Measurements from ENCODE around the gene PNPLA6. TPM values are rescaled to one million over a fixed set of nuclear protein-coding genes. Genes with fewer than 3 reads are reported as not detected.

The PNPLA6 gene
- total RNA-seq, 4 donors from 2014 or later = 32.4 to 75.4 (median 53.3) TPM

- TF ChIP-seq CTCF (IDR thresholded peaks at IDR 0.05; ENCODE audit: low read depth) = no peak
Measured at GRCh38 chr19:7552781-7553180, 17.3 kb downstream of the PNPLA6 start.

DNA sequence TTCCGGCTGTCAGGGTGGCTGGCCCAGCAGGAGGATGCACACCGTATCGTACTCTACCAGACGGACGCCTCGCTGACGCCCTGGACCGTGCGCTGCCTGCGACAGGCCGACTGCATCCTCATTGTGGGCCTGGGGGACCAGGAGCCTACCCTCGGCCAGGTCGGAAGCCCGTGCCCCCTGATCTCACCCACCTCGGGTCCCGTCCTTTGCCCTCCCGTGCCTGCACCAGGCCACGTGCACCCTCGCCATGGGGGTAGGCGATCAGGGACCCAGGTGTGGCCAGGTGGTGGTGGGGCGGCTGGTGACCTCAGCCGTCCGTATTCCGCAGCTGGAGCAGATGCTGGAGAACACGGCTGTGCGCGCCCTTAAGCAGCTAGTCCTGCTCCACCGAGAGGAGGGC is 19.0 kb downstream of the PNPLA6 start:
- TF ChIP-seq CTCF (IDR thresholded peaks at IDR 0.05; ENCODE audit: low read depth) = no peak

DNA sequence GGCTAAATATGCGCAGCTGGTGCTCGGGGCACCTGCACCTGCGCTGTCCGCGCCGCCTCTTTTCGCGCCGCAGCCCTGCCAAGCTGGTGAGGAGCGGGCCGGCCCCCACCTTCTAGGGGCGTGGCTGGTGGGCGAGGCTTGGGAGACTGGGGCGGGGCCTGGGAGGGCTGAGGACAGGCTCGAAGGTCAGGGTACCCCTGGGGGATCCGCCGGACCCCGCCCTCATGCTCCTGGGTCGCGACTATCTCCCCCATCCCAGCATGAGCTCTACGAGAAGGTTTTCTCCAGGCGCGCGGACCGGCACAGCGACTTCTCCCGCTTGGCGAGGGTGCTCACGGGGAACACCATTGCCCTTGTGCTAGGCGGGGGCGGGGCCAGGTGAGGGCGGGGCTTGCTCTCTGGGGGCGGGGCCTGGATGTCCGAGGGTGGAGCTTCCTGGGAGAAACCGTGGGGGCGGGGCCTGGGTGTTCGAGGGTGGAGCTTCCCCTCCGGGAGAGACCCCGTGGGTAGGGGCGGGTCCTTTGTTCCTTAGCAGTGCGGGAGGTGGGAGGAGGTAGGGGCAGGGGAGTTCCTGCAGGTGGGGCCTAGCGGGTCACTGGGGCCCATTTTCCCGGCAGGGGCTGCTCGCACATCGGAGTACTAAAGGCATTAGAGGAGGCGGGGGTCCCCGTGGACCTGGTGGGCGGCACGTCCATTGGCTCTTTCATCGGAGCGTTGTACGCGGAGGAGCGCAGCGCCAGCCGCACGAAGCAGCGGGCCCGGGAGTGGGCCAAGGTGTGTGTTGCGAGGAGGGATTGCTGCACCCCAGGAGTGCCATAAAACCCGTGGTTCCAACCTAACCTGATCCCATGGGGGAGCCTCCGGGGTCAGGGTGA is 19.7 kb downstream of the PNPLA6 start:
- no peak for TF ChIP-seq CTCF (IDR thresholded peaks at IDR 0.05; ENCODE audit: low read depth)

- no peak for TF ChIP-seq CTCF (IDR thresholded peaks at IDR 0.05; ENCODE audit: low read depth)
Measured at GRCh38 chr19:7556696-7557315, 21.3 kb downstream of the PNPLA6 start.

GRCh38 chr19:7558667-7559066 is 23.1 kb downstream of the PNPLA6 start:
- no peak for TF ChIP-seq CTCF (IDR thresholded peaks at IDR 0.05; ENCODE audit: low read depth)

DNA sequence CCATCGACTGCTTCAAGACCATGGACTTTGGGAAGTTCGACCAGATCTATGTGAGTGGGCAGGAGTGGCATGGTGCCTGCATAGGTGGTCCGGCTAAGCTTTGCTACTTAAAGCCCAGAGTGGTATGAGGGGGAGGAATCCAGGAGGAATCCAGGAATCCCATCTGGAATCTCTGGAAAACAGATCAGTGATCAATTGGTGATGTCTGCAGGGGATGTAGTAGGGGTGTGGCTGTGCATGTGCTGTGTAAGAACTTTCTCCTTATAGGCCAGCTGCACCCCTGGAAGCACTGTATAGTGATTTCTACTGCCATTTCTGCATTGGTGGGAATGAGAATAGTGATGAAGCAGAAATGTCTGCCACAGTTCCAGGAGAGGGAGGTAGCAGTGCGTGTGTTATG is 23.6 kb downstream of the PNPLA6 start:
- no peak for TF ChIP-seq CTCF (IDR thresholded peaks at IDR 0.05; ENCODE audit: low read depth)

DNA sequence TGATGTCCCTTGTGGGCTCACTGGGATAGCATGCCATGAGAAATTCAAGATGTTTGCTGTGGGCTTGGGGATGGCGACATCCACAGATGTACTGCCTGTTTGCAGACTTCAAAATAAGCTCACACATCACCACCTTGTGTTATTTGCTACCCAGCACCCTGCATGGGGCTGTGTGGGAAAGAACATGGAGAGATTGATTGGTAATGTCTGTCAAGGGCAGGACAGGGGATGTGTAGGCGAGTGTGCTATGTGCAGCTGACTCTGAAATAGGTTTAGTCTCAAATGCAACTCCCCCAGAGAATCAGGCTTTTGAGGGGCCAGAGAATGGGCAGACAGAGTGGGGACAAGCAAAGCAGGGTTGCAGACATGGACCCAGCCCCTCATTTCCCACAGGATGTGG is 24.7 kb downstream of the PNPLA6 start:
- TF ChIP-seq CTCF (IDR thresholded peaks at IDR 0.05; ENCODE audit: low read depth) = no peak
